Mesenchymal stem cell (in vitro differentiated cells and primary cell): Measurements from ENCODE around the gene MCM5.

Experiments
- DNase-seq: peaks from one replicate; pipeline ENCODE4 v3.0.0-alpha.2; 2013
- H2AFZ ChIP-seq: one replicate; pipeline ENCODE4 v1.6.1; 2013; ENCODE audit warnings: low read depth, mild to moderate bottlenecking, control low read depth, inconsistent platforms, low read length, moderate library complexity
- H2AK5ac ChIP-seq: 2 replicates; pipeline ENCODE4 v1.6.1; 2013; ENCODE audit warnings: low read length, moderate library complexity, mild to moderate bottlenecking, inconsistent platforms; ENCODE audit not compliant: severe bottlenecking
- H2BK120ac ChIP-seq: one replicate; pipeline ENCODE4 v1.6.1; 2013; ENCODE audit warnings: low read depth, mild to moderate bottlenecking, inconsistent platforms, low read length, moderate library complexity
- H2BK12ac ChIP-seq, 2 experiments: one replicate each; pipeline ENCODE4 v1.6.1; 2013; ENCODE audit warnings: inconsistent platforms in 2 of 2, low read length in 2 of 2, mild to moderate bottlenecking in 2 of 2, moderate library complexity in 2 of 2, control low read depth in 1 of 2
- H2BK15ac ChIP-seq: one replicate; pipeline ENCODE4 v1.6.1; 2013; ENCODE audit warnings: mild to moderate bottlenecking, low read depth, inconsistent platforms; ENCODE audit not compliant: poor library complexity, severe bottlenecking
- H2BK5ac ChIP-seq: 2 replicates; pipeline ENCODE4 v1.6.1; 2013; ENCODE audit warnings: low read depth, mild to moderate bottlenecking, low read length, control low read depth, inconsistent platforms; ENCODE audit not compliant: poor library complexity, severe bottlenecking
- H3K14ac ChIP-seq, 2 experiments: one replicate each; pipeline ENCODE4 v1.6.1; 2013; ENCODE audit warnings: inconsistent platforms in 2 of 2, low read length in 2 of 2, control low read depth in 1 of 2, mild to moderate bottlenecking in 1 of 2, moderate library complexity in 1 of 2
- H3K18ac ChIP-seq, 2 experiments: one replicate each; pipeline ENCODE4 v1.6.1; 2013; ENCODE audit warnings: inconsistent platforms in 2 of 2, low read length in 2 of 2, control low read depth in 1 of 2, low read depth in 1 of 2, mild to moderate bottlenecking in 1 of 2
- H3K23ac ChIP-seq, 2 experiments: one replicate each; pipeline ENCODE4 v1.6.1; 2013; ENCODE audit warnings: inconsistent platforms in 2 of 2, low read length in 2 of 2, mild to moderate bottlenecking in 2 of 2, moderate library complexity in 2 of 2, control low read depth in 1 of 2
- H3K27ac ChIP-seq: 2 replicates; pipeline ENCODE4 v1.5.1; 2013; ENCODE audit warnings: mild to moderate bottlenecking, moderate library complexity, low read length, control low read depth, inconsistent platforms; ENCODE audit not compliant: poor library complexity, severe bottlenecking
- H3K27me3 ChIP-seq, 2 experiments: 2 replicates each; pipeline versions ENCODE4 v1.6.1 to v1.7.0; 2013; ENCODE audit warnings: low read length in 2 of 2, mild to moderate bottlenecking in 2 of 2, moderate library complexity in 2 of 2, control low read depth in 1 of 2, inconsistent platforms in 1 of 2; ENCODE audit not compliant: control insufficient read depth in 1 of 2, insufficient read depth in 1 of 2
- H3K36me3 ChIP-seq, 2 experiments: 2 replicates each; pipeline versions ENCODE4 v1.6.1 to v1.7.0; 2013; ENCODE audit warnings: low read length in 2 of 2, control low read depth in 1 of 2, inconsistent platforms in 1 of 2, low read depth in 1 of 2, mild to moderate bottlenecking in 1 of 2; ENCODE audit not compliant: insufficient read depth in 2 of 2, control insufficient read depth in 1 of 2
- H3K4ac ChIP-seq, 2 experiments: one replicate each; pipeline ENCODE4 v1.6.1; 2013; ENCODE audit warnings: inconsistent platforms in 2 of 2, low read length in 2 of 2, mild to moderate bottlenecking in 2 of 2, moderate library complexity in 2 of 2, control low read depth in 1 of 2, low read depth in 1 of 2
- H3K4me1 ChIP-seq: 2 replicates; pipeline ENCODE4 v1.6.1; 2013; ENCODE audit warnings: low read depth, low read length, control low read depth; ENCODE audit not compliant: control insufficient read depth, insufficient read depth
- H3K4me2 ChIP-seq: 2 replicates; pipeline ENCODE4 v1.6.1; 2013; ENCODE audit warnings: low read length, mild to moderate bottlenecking, inconsistent platforms; ENCODE audit not compliant: poor library complexity, severe bottlenecking
- H3K4me3 ChIP-seq, 2 experiments: 2 replicates each; pipeline versions ENCODE4 v1.5.1 to v1.7.0; 2013; ENCODE audit warnings: low read length in 2 of 2, mild to moderate bottlenecking in 2 of 2, control low read depth in 1 of 2, low read depth in 1 of 2; ENCODE audit not compliant: insufficient read depth in 1 of 2
- H3K79me1 ChIP-seq: replicated peaks from 2 replicates; pipeline ENCODE4 v1.6.1; 2013; ENCODE audit warnings: mild to moderate bottlenecking, control low read depth, low read length, inconsistent platforms; ENCODE audit not compliant: poor library complexity, severe bottlenecking
- H3K9ac ChIP-seq: 2 replicates; pipeline ENCODE4 v1.7.0; 2013; ENCODE audit warnings: mild to moderate bottlenecking, low read length, moderate library complexity
- H3K9me3 ChIP-seq: 2 replicates; pipeline ENCODE4 v1.7.0; 2013; ENCODE audit warnings: mild to moderate bottlenecking, low read length; ENCODE audit not compliant: control insufficient read depth
- H4K8ac ChIP-seq: one replicate; pipeline ENCODE4 v1.6.1; 2013; ENCODE audit warnings: inconsistent platforms, mild to moderate bottlenecking, low read length, moderate library complexity
- H4K91ac ChIP-seq: one replicate; pipeline ENCODE4 v1.6.1; 2013; ENCODE audit warnings: mild to moderate bottlenecking, low read length, inconsistent platforms
- WGBS: methylation state at CpG from one replicate; pipeline ENCODE4 v1.1.7; 2013; ENCODE audit warnings: mixed read lengths; 5-methylcytosine and 5-hydroxymethylcytosine counted together

MCM5 gene

DNA sequence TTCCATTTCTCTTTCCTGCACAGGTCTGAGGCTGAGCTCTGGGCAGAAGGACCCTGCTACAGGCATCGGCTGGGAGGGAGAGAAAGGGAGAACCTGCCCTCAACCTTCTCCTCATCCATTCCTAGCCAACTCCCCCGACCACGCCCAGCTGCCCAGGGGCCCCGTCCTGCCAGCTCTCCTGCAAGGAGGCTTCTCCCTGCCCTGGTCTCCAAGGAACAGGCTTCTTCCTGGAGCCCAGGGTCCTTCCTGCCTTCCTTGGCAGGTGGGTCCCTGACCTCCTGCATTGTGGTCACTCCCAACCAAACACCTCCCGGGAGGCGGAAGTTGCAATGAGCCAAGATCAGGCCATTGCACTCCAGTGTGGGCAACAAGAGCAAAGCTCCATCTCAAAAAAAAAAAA, 31.6 kb upstream of the MCM5 start:
- no peak overlapping the region for H2BK5ac ChIP-seq
- H3K4me1 ChIP-seq: peaks cover 5% of the 10 kb centered on the region
- no peak overlapping the region for H2AK5ac ChIP-seq
- DNase-seq: no peak
- no peak overlapping the region for H3K9ac ChIP-seq
- no peak overlapping the region for H3K27ac ChIP-seq
- H3K23ac ChIP-seq: no peak overlapping the region
- no peaks in the 10 kb centered on the region for H3K9me3 ChIP-seq
- H3K4me3 ChIP-seq: no peak overlapping the region
- no peak overlapping the region for H3K18ac ChIP-seq
- H2BK120ac ChIP-seq: no peak overlapping the region
- H3K4ac ChIP-seq: no peak overlapping the region
- no peaks in the 10 kb centered on the region for H3K36me3 ChIP-seq
- H2BK12ac ChIP-seq: peak overlapping the region in 1 of 2 experiments; percentile 84
- H3K4me2 ChIP-seq: no peak overlapping the region
- no peak overlapping the region for H4K91ac ChIP-seq
- H2AFZ ChIP-seq: no peak overlapping the region
- H4K8ac ChIP-seq: no peak overlapping the region
- WGBS: 94% methylated on average over 6 of the region's 6 CpGs
- no peak overlapping the region for H3K14ac ChIP-seq
- H3K79me1 ChIP-seq: no peaks in the 10 kb centered on the region
- no peaks in the 10 kb centered on the region for H3K27me3 ChIP-seq
- no peak overlapping the region for H2BK15ac ChIP-seq

DNA sequence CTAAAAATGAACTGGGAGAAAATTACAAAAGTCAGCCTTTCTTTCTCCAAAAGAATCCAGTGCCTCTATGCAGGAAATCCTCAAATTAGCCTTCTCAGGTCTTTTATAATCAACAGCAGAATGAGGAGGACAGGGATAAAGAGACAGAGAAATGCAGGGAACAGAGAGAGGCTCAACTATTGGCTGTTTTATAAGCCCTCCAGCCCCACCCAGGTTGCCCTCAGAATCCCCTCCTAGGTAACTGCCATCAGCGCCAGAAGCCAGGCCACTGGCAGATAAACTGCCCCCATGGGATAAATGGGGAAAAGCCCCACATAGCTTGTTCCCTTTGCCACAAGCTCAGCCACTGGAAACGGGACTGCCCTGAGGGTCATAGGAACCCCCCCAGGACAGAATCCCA, 29.9 kb upstream of the MCM5 start:
- Histone ChIP-seq H3K36me3 (no peaks in the 10 kb centered on the region), H3K4me2 (no peak overlapping the region), H3K9ac (peak overlapping the region; percentile 44), H3K27ac (no peak overlapping the region), H2BK15ac (no peak overlapping the region), H4K8ac (no peak overlapping the region), H3K4ac (no peak overlapping the region), H3K9me3 (no peaks in the 10 kb centered on the region), H3K4me3 (no peak overlapping the region), H3K14ac (no peak overlapping the region), H2BK5ac (no peak overlapping the region), H3K18ac (peak overlapping the region in 1 of 2 experiments; percentile 24), H3K4me1 (peaks cover 5% of the 10 kb centered on the region), H4K91ac (peak overlapping the region; percentile 14), H3K79me1 (no peaks in the 10 kb centered on the region), H3K23ac (no peak overlapping the region), H2AK5ac (peak overlapping the region; percentile 7), H2BK120ac (no peak overlapping the region), H2AFZ (no peak overlapping the region), H2BK12ac (no peak overlapping the region), H3K27me3 (no peaks in the 10 kb centered on the region)
- DNase-seq: no peak
- WGBS: 80% methylated on average over 2 of the region's 2 CpGs

DNA sequence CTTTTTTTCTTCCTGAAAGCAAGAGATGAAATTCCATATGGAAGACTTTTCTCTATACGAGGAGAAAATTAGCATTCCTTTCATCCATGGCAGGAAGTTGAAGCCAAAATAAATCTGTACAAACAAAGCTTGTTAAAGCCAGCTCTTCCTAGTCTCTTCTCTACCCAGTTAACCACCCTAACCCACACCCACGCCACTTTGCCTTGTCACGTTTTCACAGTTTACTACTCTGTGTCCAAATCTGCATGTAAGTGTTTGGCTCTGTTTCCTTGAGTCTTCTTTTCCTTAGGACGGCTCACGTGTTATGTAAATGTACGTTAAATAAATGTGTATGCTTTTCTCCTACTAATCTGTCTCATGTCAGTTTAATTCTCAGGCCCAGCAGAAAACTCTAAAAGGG, 26.2 kb upstream of the MCM5 start:
- H3K27ac ChIP-seq: no peak overlapping the region
- H4K91ac ChIP-seq: no peak overlapping the region
- peak overlapping the region; percentile 21 for H2BK120ac ChIP-seq
- H3K9ac ChIP-seq: no peak overlapping the region
- no peak overlapping the region for H3K14ac ChIP-seq
- H3K4me2 ChIP-seq: no peak overlapping the region
- peak overlapping the region in 1 of 2 experiments; percentile 18 for H2BK12ac ChIP-seq
- no peaks in the 10 kb centered on the region for H3K9me3 ChIP-seq
- H2BK15ac ChIP-seq: no peak overlapping the region
- H3K4ac ChIP-seq: no peak overlapping the region
- WGBS: 63% methylated on average over 2 of the region's 6 CpGs
- H3K4me1 ChIP-seq: peaks cover 10% of the 10 kb centered on the region
- H3K36me3 ChIP-seq: no peaks in the 10 kb centered on the region
- no peak for DNase-seq
- no peaks in the 10 kb centered on the region for H3K27me3 ChIP-seq
- no peaks in the 10 kb centered on the region for H3K79me1 ChIP-seq
- no peak overlapping the region for H3K23ac ChIP-seq
- H2AK5ac ChIP-seq: no peak overlapping the region
- no peak overlapping the region for H2AFZ ChIP-seq
- no peak overlapping the region for H2BK5ac ChIP-seq
- H4K8ac ChIP-seq: no peak overlapping the region
- H3K4me3 ChIP-seq: no peak overlapping the region
- no peak overlapping the region for H3K18ac ChIP-seq

GRCh38 chr22:35375031-35375430, 24.9 kb upstream of the MCM5 start:
- H4K91ac ChIP-seq: no peak overlapping the region
- no peaks in the 10 kb centered on the region for H3K79me1 ChIP-seq
- DNase-seq: no peak
- no peak overlapping the region for H3K14ac ChIP-seq
- no peak overlapping the region for H2BK5ac ChIP-seq
- H4K8ac ChIP-seq: no peak overlapping the region
- H2AFZ ChIP-seq: no peak overlapping the region
- WGBS: 100% methylated on average over 3 of the region's 3 CpGs
- peak overlapping the region in 1 of 2 experiments; percentile 7 for H3K4ac ChIP-seq
- no peak overlapping the region for H3K27ac ChIP-seq
- peak overlapping the region in 1 of 2 experiments; percentile 15 for H3K18ac ChIP-seq
- no peaks in the 10 kb centered on the region for H3K9me3 ChIP-seq
- H2AK5ac ChIP-seq: peak overlapping the region; percentile 33
- H3K27me3 ChIP-seq: no peaks in the 10 kb centered on the region
- H3K23ac ChIP-seq: no peak overlapping the region
- H3K9ac ChIP-seq: peak overlapping the region; percentile 43
- H3K36me3 ChIP-seq: no peaks in the 10 kb centered on the region
- no peak overlapping the region for H2BK15ac ChIP-seq
- no peak overlapping the region for H3K4me3 ChIP-seq
- H2BK12ac ChIP-seq: peak overlapping the region; percentile 49 to 85
- no peak overlapping the region for H3K4me2 ChIP-seq
- peaks cover 13% of the 10 kb centered on the region for H3K4me1 ChIP-seq
- H2BK120ac ChIP-seq: no peak overlapping the region
